OCI-LY1 (cell line): ENCODE measurements around the gene B4GALT2.

Experiments
- H2AFZ ChIP-seq: fragments of 200-600 bp; sonication (generic), shearing (Covaris generic); 2 replicates; pipeline ENCODE4 v1.6.0; 2014; ENCODE audit warnings: antibody characterized with exemption, mild to moderate bottlenecking, low read length
- H3F3A ChIP-seq: fragments of 200-600 bp; sonication (generic), shearing (Covaris generic); 2 replicates; pipeline ENCODE4 v1.6.0; 2014; ENCODE audit warnings: mild to moderate bottlenecking, antibody characterized with exemption, low read length, moderate library complexity; ENCODE audit not compliant: insufficient read depth
- H3K27ac ChIP-seq: fragments of 200-600 bp; sonication (generic); 2 replicates; pipeline ENCODE4 v1.5.1; 2014; ENCODE audit warnings: low read length, mixed run types, mild to moderate bottlenecking, low read depth; ENCODE audit not compliant: poor library complexity, severe bottlenecking
- H3K27me3 ChIP-seq: fragments of 200-600 bp; sonication (generic); 2 replicates; pipeline ENCODE4 v1.6.0; 2014; ENCODE audit warnings: antibody characterized with exemption, mild to moderate bottlenecking, low read length, moderate library complexity; ENCODE audit not compliant: insufficient read depth
- H3K36me3 ChIP-seq: fragments of 200-600 bp; sonication (generic); 2 replicates; pipeline ENCODE4 v1.6.1; 2014; ENCODE audit warnings: mild to moderate bottlenecking, antibody characterized with exemption, low read length, moderate library complexity, mixed read lengths; ENCODE audit not compliant: insufficient read depth
- H3K4me1 ChIP-seq: fragments of 200-600 bp; sonication (generic); 2 replicates; pipeline ENCODE4 v1.5.1; 2014; ENCODE audit warnings: mild to moderate bottlenecking, low read length, moderate library complexity; ENCODE audit not compliant: insufficient read depth, severe bottlenecking
- H3K4me2 ChIP-seq: fragments of 200-600 bp; sonication (generic), shearing (Covaris generic); 2 replicates; pipeline ENCODE4 v1.6.1; 2014; ENCODE audit warnings: low read length
- H3K4me3 ChIP-seq: fragments of 200-600 bp; sonication (generic); 2 replicates; pipeline ENCODE4 v1.5.1; 2014; ENCODE audit warnings: low read length, low read depth, mild to moderate bottlenecking, mixed read lengths; ENCODE audit not compliant: poor library complexity, severe bottlenecking
- H3K79me2 ChIP-seq: fragments of 200-600 bp; shearing (Covaris generic); 2 replicates; pipeline ENCODE4 v1.6.1; 2016; ENCODE audit warnings: mixed run types, low read length, mixed read lengths; ENCODE audit not compliant: insufficient read depth
- H3K9ac ChIP-seq: fragments of 200-600 bp; sonication (generic), shearing (Covaris generic); 2 replicates; pipeline ENCODE4 v1.6.1; 2014; ENCODE audit warnings: mild to moderate bottlenecking, low read length, mixed read lengths
- H3K9me2 ChIP-seq: fragments of 200-600 bp; sonication (generic), shearing (Covaris generic); 2 replicates; pipeline ENCODE4 v1.6.1; 2014; ENCODE audit warnings: low read depth, mild to moderate bottlenecking, low read length, mixed read lengths
- H3K9me3 ChIP-seq: fragments of 200-600 bp; shearing (Covaris generic); 2 replicates; pipeline ENCODE4 v1.6.1; 2014; ENCODE audit warnings: low read length, mixed read lengths
- H4K20me1 ChIP-seq: fragments of 200-600 bp; sonication (generic), shearing (Covaris generic); 2 replicates; pipeline ENCODE4 v1.6.0; 2016; ENCODE audit warnings: mild to moderate bottlenecking, low read length; ENCODE audit not compliant: insufficient read depth
- CTCF ChIP-seq: fragments of 200-600 bp; sonication (generic), shearing (Covaris generic); IDR thresholded peaks from 2 replicates; pipeline ENCODE4 v1.5.1; 2017; ENCODE audit warnings: mild to moderate bottlenecking, antibody characterized with exemption, low read length, moderate library complexity, mixed read lengths
- EZH2 ChIP-seq: fragments of 200-600 bp; sonication (generic), shearing (Covaris generic); IDR thresholded peaks from 2 replicates; pipeline ENCODE4 v1.8.0; 2017; ENCODE audit warnings: borderline replicate concordance, mixed run types, mild to moderate bottlenecking, antibody characterized with exemption, low read length, moderate library complexity, mixed read lengths

Gene B4GALT2

GRCh38 chr1:43976045-43976444 is 3.0 kb upstream of the B4GALT2 start:
- no peaks in the 10 kb centered on the region for H3K9me3 ChIP-seq
- H3K27me3 ChIP-seq: 0 out of 2 replicates have a peak, but pooled peaks cover 3% of the 10 kb centered on the region
- H2AFZ ChIP-seq: no peak overlapping the region
- H3F3A ChIP-seq: peaks cover 4% of the 10 kb centered on the region; the same call in 1 of the 2 replicates
- H4K20me1 ChIP-seq: no peaks in the 10 kb centered on the region
- peaks cover 51% of the 10 kb centered on the region for H3K36me3 ChIP-seq
- H3K9ac ChIP-seq: peak overlapping the region; percentile 95
- peak overlapping the region; percentile 91 for H3K4me2 ChIP-seq
- H3K4me3 ChIP-seq: peak overlapping the region; percentile 95
- H3K27ac ChIP-seq: peak overlapping the region; percentile 75
- no peaks in the 10 kb centered on the region for H3K79me2 ChIP-seq
- no peaks in the 10 kb centered on the region for H3K9me2 ChIP-seq
- no peak for TF ChIP-seq CTCF
- TF ChIP-seq EZH2: no peak
- H3K4me1 ChIP-seq: peaks cover 46% of the 10 kb centered on the region

DNA sequence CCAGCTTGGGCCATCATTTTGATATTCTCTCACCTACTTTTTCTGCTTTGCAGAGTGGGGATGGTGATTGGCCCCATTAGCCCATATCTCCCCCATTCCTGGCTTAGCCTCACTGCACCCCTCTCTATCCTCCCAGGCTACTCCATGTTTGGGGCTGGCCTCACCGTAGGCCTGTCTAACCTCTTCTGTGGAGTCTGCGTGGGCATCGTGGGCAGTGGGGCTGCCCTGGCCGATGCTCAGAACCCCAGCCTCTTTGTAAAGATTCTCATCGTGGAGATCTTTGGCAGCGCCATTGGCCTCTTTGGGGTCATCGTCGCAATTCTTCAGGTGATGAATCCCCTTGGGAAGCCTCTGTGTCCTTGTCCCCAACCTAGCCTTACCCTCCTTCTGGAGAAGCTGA is 2.1 kb upstream of the B4GALT2 start:
- H3K9me2 ChIP-seq: no peaks in the 10 kb centered on the region
- H3K79me2 ChIP-seq: no peaks in the 10 kb centered on the region
- H3K9me3 ChIP-seq: no peaks in the 10 kb centered on the region
- H3F3A ChIP-seq: peaks cover 4% of the 10 kb centered on the region; the same call in 1 of the 2 replicates
- H3K4me1 ChIP-seq: peaks cover 44% of the 10 kb centered on the region
- H2AFZ ChIP-seq: no peak overlapping the region
- no peak overlapping the region for H3K4me3 ChIP-seq
- peaks cover 51% of the 10 kb centered on the region for H3K36me3 ChIP-seq
- TF ChIP-seq EZH2: no peak
- TF ChIP-seq CTCF: no peak
- no peak overlapping the region for H3K27ac ChIP-seq
- no peaks in the 10 kb centered on the region for H4K20me1 ChIP-seq
- H3K4me2 ChIP-seq: no peak overlapping the region
- 0 out of 2 replicates have a peak, but pooled peaks cover 7% of the 10 kb centered on the region for H3K27me3 ChIP-seq
- no peak overlapping the region for H3K9ac ChIP-seq

GRCh38 chr1:43977376-43978263 is 1.4 kb upstream of the B4GALT2 start:
- Histone ChIP-seq H3K27ac (no peak overlapping the region), H3K36me3 (peaks cover 44% of the 10 kb centered on the region), H3K9me3 (no peaks in the 10 kb centered on the region), H3K9me2 (no peaks in the 10 kb centered on the region), H3K27me3 (0 out of 2 replicates have a peak, but pooled peaks cover 8% of the 10 kb centered on the region), H3K4me3 (no peak overlapping the region), H4K20me1 (no peaks in the 10 kb centered on the region), H3F3A (peaks cover 4% of the 10 kb centered on the region; the same call in 1 of the 2 replicates), H3K79me2 (no peaks in the 10 kb centered on the region), H2AFZ (no peak overlapping the region), H3K4me1 (peaks cover 44% of the 10 kb centered on the region), H3K4me2 (no peak overlapping the region), H3K9ac (no peak overlapping the region)
- no peak for TF ChIP-seq EZH2
- TF ChIP-seq CTCF: no peak
